COLO668 (cell line): Measurements from ENCODE around the gene ABCC10.
"Not testable (repeated sequence)": the region's sequence is repeated elsewhere in the genome, so short reads cannot be mapped to it uniquely, and the experiment has no call there.

Source experiments
- DNase-seq: peaks from one replicate; lab custom pipeline; 2025; ENCODE audit not compliant: unreplicated experiment; lab: John Stamatoyannopoulos, UW

Gene ABCC10

GRCh38 chr6:43495409-43495941 lies 68.1 kb downstream of the ABCC10 start:
- peak; percentile 2 for DNase-seq

GRCh38 chr6:43496370-43497128 lies 69.2 kb downstream of the ABCC10 start:
- DNase-seq: peak; percentile 2

GRCh38 chr6:43497129-43497396 lies 69.7 kb downstream of the ABCC10 start:
- DNase-seq: no peak

GRCh38 chr6:43497689-43498088 lies 70.3 kb downstream of the ABCC10 start:
- no peak for DNase-seq

GRCh38 chr6:43498291-43498690 lies 71.0 kb downstream of the ABCC10 start:
- not testable (repeated sequence) for DNase-seq

GRCh38 chr6:43499028-43499815 lies 71.9 kb downstream of the ABCC10 start:
- no peak for DNase-seq
